Retinal pigment epithelial cell (primary cell): ENCODE data around the gene PCDHGB4.
"Not testable (repeated sequence)": the region's sequence is repeated elsewhere in the genome, so short reads cannot be mapped to it uniquely, and the experiment has no call there.

ENCODE experiments used
- DNase-seq: peaks from one replicate; pipeline ENCODE4 v3.0.0-alpha.2; 2010; ENCODE audit warnings: low read depth
- H3K4me3 ChIP-seq: 2 replicates; pipeline ENCODE4 v1.5.1; 2011; ENCODE audit warnings: mild to moderate bottlenecking, low read length, control low read depth, moderate library complexity
- CTCF ChIP-seq: conservative IDR thresholded peaks from 2 replicates; pipeline ENCODE4 v1.5.1; 2011; ENCODE audit warnings: low read depth, low read length, control low read depth, inconsistent platforms

PCDHGB4 gene

GRCh38 chr5:141345327-141345726 is 42.2 kb upstream of the PCDHGB4 start:
- no peak overlapping the region for H3K4me3 ChIP-seq
- no peak for TF ChIP-seq CTCF
- DNase-seq: no peak

DNA sequence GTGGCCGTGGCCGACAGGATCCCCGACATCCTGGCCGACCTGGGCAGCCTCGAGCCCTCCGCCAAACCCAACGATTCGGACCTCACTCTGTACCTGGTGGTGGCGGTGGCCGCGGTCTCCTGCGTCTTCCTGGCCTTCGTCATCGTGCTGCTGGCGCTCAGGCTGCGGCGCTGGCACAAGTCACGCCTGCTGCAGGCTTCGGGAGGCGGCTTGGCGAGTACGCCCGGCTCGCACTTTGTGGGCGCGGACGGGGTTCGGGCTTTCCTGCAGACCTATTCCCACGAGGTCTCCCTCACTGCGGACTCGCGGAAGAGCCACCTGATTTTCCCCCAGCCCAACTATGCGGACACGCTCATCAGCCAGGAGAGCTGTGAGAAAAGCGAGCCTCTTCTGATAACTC is 41.5 kb upstream of the PCDHGB4 start:
- H3K4me3 ChIP-seq, DNase-seq: not testable (repeated sequence)

DNA sequence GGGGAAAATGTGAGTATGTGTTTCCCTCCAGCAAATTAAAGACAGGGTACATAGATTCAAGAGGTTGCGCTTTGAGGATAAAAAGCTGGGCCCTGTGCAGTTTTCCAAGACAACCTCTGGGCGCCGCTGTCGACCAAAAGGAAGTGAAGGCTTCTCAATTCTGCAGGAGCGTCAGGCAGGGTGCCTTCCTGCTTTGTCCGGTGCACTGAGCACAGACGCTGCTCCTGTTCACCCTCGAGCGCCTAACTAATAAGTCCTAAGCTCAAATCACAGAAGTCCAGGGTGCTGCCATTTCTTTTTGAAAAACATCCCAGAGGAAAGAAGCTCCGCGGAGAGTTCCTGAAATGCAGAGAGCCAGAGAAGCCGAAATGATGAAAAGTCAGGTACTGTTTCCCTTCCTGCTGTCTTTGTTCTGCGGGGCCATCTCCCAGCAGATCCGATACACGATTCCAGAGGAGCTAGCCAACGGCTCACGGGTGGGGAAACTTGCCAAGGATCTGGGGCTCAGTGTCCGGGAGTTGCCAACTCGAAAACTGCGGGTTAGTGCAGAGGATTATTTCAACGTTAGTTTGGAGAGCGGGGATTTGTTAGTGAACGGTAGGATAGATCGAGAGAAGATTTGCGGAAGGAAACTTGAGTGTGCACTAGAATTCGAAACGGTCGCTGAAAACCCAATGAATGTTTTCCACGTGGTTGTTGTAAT is 37.4 kb upstream of the PCDHGB4 start, which contains the start of gene PCDHGB1:
Gene PCDHGB1, plus strand, starts transcription at position 183 of the 703 bp plus-strand sequence. Its CDS starts 162 bp downstream, at position 345.
- peak within 1 kb of the TSS; percentile 26 for H3K4me3 ChIP-seq
- DNase-seq: no peak
- peak; percentile 50 for TF ChIP-seq CTCF

- no peak for TF ChIP-seq CTCF
- DNase-seq: no peak
- H3K4me3 ChIP-seq: no peak overlapping the region
These were observed 35.9 kb upstream of the PCDHGB4 start for GRCh38 chr5:141351591-141351990.

DNA sequence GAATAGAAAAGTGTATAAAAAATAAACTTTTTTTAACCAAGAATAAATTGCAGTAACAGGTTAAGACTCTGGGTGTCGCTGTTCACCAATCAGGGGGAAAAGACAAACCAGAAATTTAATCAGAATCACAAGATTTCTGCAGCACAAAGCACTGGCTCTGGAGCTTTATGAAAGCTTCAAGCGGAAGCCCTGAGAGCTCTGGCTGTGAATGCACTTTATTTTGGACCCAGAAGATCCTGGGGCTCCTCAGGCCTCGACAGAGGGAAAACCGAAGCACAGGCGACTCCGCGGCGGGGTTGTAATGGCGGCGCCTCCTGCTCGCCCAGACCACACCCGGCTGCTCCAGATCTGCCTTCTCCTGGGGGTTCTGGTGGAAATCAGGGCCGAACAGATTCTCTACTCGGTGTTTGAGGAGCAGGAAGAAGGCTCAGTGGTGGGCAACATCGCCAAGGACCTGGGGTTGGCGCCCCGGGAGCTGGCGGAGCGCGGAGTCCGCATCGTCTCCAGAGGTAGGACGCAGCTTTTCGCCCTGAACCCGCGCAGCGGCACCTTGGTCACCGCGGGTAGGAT is 32.5 kb upstream of the PCDHGB4 start, which contains the start of gene PCDHGA4:
Gene PCDHGA4, plus strand, starts transcription at position 122 of the 570 bp plus-strand sequence. Its CDS starts 87 bp downstream, at position 209.
- H3K4me3 ChIP-seq: peak within 1 kb of the TSS; percentile 14
- DNase-seq: no peak
- TF ChIP-seq CTCF: peak; percentile 35

GRCh38 chr5:141355641-141356040 is 31.9 kb upstream of the PCDHGB4 start:
- TF ChIP-seq CTCF: no peak
- no peak for DNase-seq
- H3K4me3 ChIP-seq: no peak overlapping the region

GRCh38 chr5:141356133-141356532 is 31.4 kb upstream of the PCDHGB4 start:
- H3K4me3 ChIP-seq: no peak overlapping the region
- no peak for TF ChIP-seq CTCF
- no peak for DNase-seq
